ENCODE measurements around the gene NRGN. TPM values are rescaled to one million over a fixed set of nuclear protein-coding genes. Genes with fewer than 3 reads are reported as not detected.

The NRGN gene
- total RNA-seq, 2 donors from 2014 or later = 2.2 to 2.8 TPM

DNA sequence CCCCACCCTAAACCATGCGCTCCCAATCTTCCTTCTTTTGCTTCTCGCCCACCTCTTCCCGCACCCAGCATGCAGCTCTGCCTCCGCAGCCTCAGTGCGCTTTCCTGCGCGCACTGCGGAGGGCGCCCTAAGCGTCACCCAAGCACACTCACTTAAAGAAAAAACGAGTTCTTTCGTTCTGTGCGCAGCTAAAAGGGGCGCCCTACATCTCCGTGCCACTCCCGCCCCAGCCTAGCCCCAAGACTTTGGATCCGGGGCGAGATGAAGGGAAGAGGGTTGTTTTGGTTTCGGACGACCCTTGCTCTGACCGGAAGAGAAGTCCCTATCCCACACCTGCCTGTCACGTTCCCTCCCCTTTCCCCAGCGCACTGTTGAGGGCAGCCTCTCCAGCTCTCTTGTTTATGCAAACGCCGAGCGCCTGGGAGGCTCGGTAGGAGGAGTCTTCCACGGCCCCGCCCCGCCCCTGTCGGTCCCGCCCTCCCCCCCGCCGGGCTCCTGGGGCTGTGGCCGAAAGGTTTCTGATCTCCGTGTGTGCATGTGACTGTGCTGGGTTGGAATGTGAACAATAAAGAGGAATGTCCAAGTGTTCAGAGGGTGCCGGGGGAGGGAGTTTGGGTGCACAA is 7.0 kb downstream of the NRGN start:
- TF ChIP-seq, protein P1, sequence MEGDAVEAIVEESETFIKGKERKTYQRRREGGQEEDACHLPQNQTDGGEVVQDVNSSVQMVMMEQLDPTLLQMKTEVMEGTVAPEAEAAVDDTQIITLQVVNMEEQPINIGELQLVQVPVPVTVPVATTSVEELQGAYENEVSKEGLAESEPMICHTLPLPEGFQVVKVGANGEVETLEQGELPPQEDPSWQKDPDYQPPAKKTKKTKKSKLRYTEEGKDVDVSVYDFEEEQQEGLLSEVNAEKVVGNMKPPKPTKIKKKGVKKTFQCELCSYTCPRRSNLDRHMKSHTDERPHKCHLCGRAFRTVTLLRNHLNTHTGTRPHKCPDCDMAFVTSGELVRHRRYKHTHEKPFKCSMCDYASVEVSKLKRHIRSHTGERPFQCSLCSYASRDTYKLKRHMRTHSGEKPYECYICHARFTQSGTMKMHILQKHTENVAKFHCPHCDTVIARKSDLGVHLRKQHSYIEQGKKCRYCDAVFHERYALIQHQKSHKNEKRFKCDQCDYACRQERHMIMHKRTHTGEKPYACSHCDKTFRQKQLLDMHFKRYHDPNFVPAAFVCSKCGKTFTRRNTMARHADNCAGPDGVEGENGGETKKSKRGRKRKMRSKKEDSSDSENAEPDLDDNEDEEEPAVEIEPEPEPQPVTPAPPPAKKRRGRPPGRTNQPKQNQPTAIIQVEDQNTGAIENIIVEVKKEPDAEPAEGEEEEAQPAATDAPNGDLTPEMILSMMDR (IDR thresholded peaks at IDR 0.05) = peak in 1 of 2 donors; percentile 57
- Histone ChIP-seq H3K27ac (peak overlapping the region; percentile 16 to 29), H3K27me3 (peaks cover 0 to 31% of the 10 kb centered on the region in 2 donors)

DNA sequence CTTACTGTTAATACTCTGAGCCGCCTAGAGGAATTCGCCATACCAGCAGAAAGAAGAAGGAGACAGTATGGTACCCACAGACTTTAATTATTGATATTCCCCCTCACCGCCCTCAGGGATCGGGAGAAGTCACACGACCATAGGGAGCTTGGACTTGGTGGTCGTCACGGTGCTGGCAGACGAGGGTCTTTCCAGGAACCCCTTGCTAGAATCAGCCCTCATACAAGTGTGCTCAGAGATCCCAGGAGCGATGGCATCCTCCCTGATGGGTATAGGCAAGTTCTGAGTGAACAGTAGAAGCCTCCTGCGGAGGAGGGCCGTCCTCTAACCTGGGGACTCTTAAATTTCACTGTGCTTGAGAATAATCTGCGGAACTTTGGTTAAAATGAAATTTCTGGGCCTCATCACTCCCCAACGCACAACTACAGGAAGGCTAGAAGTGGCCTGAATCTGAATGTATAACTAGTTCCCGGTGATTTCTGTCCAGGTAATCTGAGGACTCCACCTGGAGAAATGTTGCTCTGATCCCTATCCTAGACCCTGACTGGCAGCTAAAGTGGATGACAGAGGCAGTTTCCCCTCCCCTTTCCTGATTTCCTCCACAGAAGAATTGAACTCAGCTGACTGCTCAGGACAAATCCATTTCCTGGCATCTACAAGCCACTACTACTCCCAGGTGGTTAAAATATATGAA is 7.8 kb downstream of the NRGN start:
- TF ChIP-seq, protein P1 (IDR thresholded peaks at IDR 0.05) = no peak
- Histone ChIP-seq H3K27ac (peak overlapping the region in 1 of 2 donors; percentile 29), H3K4me3 (peak overlapping the region in 1 of 2 donors; percentile 51), H3K9me3 (no peaks in the 10 kb centered on the region), H3K27me3 (peaks cover 0 to 31% of the 10 kb centered on the region in 2 donors), H3K4me1 (peaks cover 0 to 61% of the 10 kb centered on the region in 2 donors), H3K36me3 (no peaks in the 10 kb centered on the region)
- DNase-seq (ENCODE audit: low spot score) = no peak

More for the DNA sequence above, 7.0 kb downstream of the NRGN start:
- H3K4me1 ChIP-seq = peaks cover 0 to 53% of the 10 kb centered on the region in 2 donors
- peak; percentile 79 for DNase-seq (ENCODE audit: low spot score)
- H3K9me3 ChIP-seq = no peaks in the 10 kb centered on the region
- H3K36me3 ChIP-seq = no peaks in the 10 kb centered on the region
- peak overlapping the region; percentile 32 to 51 for H3K4me3 ChIP-seq

DNA sequence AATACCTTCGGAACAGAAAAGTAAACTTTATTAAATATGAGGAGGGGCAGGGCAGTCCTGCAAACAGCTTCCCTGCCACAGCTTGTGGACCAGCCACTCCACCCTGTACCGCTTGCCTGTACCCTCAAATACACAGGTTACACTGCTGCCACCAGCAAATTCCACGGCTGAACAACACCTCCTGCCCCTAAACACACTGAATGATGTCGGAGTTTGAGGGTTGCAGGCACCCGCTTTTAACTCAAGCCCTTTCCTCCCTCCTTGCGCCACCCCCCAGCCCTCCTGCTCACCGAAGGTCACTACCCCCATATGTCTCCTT is 8.3 kb downstream of the NRGN start:
- Histone ChIP-seq H3K36me3 (no peaks in the 10 kb centered on the region), H3K27me3 (peaks cover 0 to 31% of the 10 kb centered on the region in 2 donors), H3K4me3 (no peak overlapping the region), H3K4me1 (peaks cover 0 to 61% of the 10 kb centered on the region in 2 donors), H3K27ac (peak overlapping the region in 1 of 2 donors; percentile 29), H3K9me3 (no peaks in the 10 kb centered on the region)
- DNase-seq (ENCODE audit: low spot score) = no peak
- TF ChIP-seq, protein P1 (IDR thresholded peaks at IDR 0.05) = no peak

DNA sequence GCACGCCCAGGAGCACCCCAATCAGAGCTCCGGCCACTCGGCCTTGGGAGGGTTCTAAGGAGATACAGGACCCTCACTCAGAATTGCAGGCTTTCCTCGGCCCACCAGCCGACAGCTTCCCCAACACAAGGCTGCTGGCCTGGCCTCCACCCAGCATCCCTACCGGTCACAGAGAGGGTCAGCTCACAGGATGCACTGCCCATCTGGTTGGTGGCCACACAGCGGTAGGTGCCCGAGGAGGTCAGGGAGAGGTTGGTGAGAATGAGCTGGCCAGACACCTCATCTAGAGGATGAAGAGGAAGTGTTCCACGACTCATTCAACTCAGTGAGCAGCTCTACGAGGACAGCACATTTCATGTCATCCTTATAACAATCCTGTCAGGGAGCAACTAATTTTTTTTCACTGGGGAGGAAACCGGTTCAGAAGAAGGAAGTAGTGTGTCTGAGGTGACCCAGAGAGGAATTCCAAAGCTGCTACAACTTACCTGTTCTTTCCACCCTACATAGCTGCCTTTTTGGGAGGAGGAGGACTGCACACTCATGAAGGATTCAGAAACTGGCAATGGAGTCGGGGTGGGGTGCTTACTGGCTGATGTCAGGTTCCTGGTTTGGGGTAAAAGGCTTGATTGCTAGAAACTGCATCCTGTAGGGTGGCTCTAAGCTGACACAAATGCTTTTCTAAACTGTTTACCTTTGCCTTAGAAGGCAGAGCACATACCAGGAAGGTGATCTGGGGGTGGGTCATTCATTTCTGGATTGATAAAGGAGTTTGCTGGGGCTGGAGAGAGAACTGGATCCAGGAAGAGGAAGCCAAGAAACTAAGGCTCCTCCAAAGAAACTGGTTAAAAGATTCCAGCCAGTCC is 9.0 kb downstream of the NRGN start:
- no peaks in the 10 kb centered on the region for H3K9me3 ChIP-seq
- TF ChIP-seq, protein P1 (IDR thresholded peaks at IDR 0.05) = no peak
- DNase-seq (ENCODE audit: low spot score) = no peak
- H3K4me1 ChIP-seq = peaks cover 0 to 64% of the 10 kb centered on the region in 2 donors
- no peak overlapping the region for H3K4me3 ChIP-seq
- H3K27me3 ChIP-seq = peaks cover 0 to 31% of the 10 kb centered on the region in 2 donors
- H3K27ac ChIP-seq = no peak overlapping the region
- peaks cover 4% of the 10 kb centered on the region for H3K36me3 ChIP-seq

DNA sequence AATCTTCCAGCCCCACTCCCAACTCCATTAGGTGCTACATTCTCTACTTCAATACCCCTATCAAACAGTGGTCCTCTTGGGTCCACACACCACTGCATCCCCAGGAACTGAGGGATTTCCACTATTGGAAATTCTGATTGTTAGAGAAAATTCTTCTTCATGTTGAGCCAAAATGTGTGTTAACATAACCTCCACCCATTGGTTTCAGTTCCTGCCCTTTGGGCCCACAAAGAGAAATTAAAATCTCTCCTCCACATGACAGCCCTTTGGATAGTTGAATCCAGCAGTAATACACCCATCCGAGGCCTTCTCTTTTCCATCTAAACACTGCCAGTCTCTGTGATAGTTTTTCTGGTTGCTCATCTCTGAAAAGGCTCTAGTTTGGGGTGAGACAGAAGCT is 10.2 kb downstream of the NRGN start:
- H3K4me1 ChIP-seq = peaks cover 0 to 70% of the 10 kb centered on the region in 2 donors
- H3K36me3 ChIP-seq = peaks cover 4% of the 10 kb centered on the region
- no peak overlapping the region for H3K27ac ChIP-seq
- peaks cover 0 to 31% of the 10 kb centered on the region in 2 donors for H3K27me3 ChIP-seq
- no peaks in the 10 kb centered on the region for H3K9me3 ChIP-seq
- no peak overlapping the region for H3K4me3 ChIP-seq
- TF ChIP-seq, protein P1 (IDR thresholded peaks at IDR 0.05) = no peak
- DNase-seq (ENCODE audit: low spot score) = no peak
